SK-N-SH (cell line): Measurements from ENCODE around the gene MRPS15. TPM values are rescaled to one million over a fixed set of nuclear protein-coding genes. Genes with fewer than 3 reads are reported as not detected.

Experiments used
- CTCF ChIA-PET: fragments of 300-600, 350-600 bp; formaldehyde crosslinking; extraction: SDS; loops from one replicate; lab custom pipeline; 2021; lab: Yijun Ruan, JAX
- POLR2A ChIA-PET: fragments of 350-600 bp; sonication (Branson Sonifier 250); formaldehyde crosslinking; extraction: SDS; loops from one replicate; lab custom pipeline; 2020; ENCODE audit warnings: antibody characterized with exemption, inconsistent platforms; lab: Yijun Ruan, JAX
- DNase-seq: peaks from one replicate; pipeline ENCODE4 v3.0.0; 2012
- H2AFZ ChIP-seq: fragments of 200-600 bp; sonication (generic); 2 replicates; pipeline ENCODE4 v1.8.1; 2016; ENCODE audit warnings: antibody characterized with exemption, mild to moderate bottlenecking, low read depth
- H3F3A ChIP-seq: fragments of 200-600 bp; sonication (generic); replicated peaks from 2 replicates; pipeline ENCODE3; 2016; ENCODE audit warnings: antibody characterized with exemption, mild to moderate bottlenecking; ENCODE audit not compliant: insufficient read depth
- H3K27ac ChIP-seq, 2 experiments: fragments of 200-500 bp in 1 of 2; fragments of 200-600 bp in 1 of 2; sonication (Bioruptor generic) in 1 of 2; sonication (generic), shearing (Covaris generic) in 1 of 2; 2 replicates each; pipeline versions ENCODE4 v1.5.1 to v1.6.1; 2014 to 2016; ENCODE audit warnings: low read depth in 2 of 2, inconsistent platforms in 1 of 2, low read length in 1 of 2, mild to moderate bottlenecking in 1 of 2, mixed read lengths in 1 of 2
- H3K27me3 ChIP-seq: fragments of 200-600 bp; sonication (generic), shearing (Covaris generic); 2 replicates; pipeline ENCODE4 v1.6.1; 2016; ENCODE audit warnings: mixed run types; ENCODE audit not compliant: insufficient read depth
- H3K36me3 ChIP-seq, 2 experiments: fragments of 200-500 bp in 1 of 2; fragments of 200-600 bp in 1 of 2; sonication (Bioruptor generic) in 1 of 2; sonication (generic) in 1 of 2; replicated peaks in 1 of 2; 2 replicates each; pipeline versions ENCODE3 to v1.5.1; 2014 to 2016; ENCODE audit warnings: low read length in 1 of 2, mild to moderate bottlenecking in 1 of 2; ENCODE audit not compliant: insufficient read depth in 2 of 2, control insufficient read depth in 1 of 2
- H3K4me1 ChIP-seq, 2 experiments: fragments of 200-500 bp in 1 of 2; fragments of 200-600 bp in 1 of 2; sonication (Bioruptor generic) in 1 of 2; sonication (generic), shearing (Covaris generic) in 1 of 2; 2 replicates each; pipeline versions ENCODE4 v1.5.1 to v1.6.1; 2014 to 2016; ENCODE audit warnings: low read depth in 1 of 2, low read length in 1 of 2, mixed run types in 1 of 2; ENCODE audit not compliant: insufficient read depth in 2 of 2, control insufficient read depth in 1 of 2
- H3K4me2 ChIP-seq: fragments of 200-600 bp; sonication (generic), shearing (Covaris generic); 2 replicates; pipeline ENCODE4 v1.6.1; 2017; ENCODE audit warnings: mixed run types
- H3K4me3 ChIP-seq, 2 experiments: fragments of 200-500 bp in 1 of 2; fragments of 200-600 bp in 1 of 2; sonication (Bioruptor generic) in 1 of 2; sonication (generic), shearing (Covaris generic) in 1 of 2; 2 replicates each; pipeline versions ENCODE4 v1.5.1 to v1.8.1; 2014 to 2016; ENCODE audit warnings: low read depth in 2 of 2, inconsistent platforms in 1 of 2, low read length in 1 of 2, mild to moderate bottlenecking in 1 of 2, mixed read lengths in 1 of 2, moderate library complexity in 1 of 2
- H3K79me2 ChIP-seq: fragments of 200-600 bp; sonication (generic); 2 replicates; pipeline ENCODE4 v1.8.1; 2017; ENCODE audit warnings: mild to moderate bottlenecking; ENCODE audit not compliant: insufficient read depth
- H3K9ac ChIP-seq: fragments of 200-600 bp; sonication (generic); 2 replicates; pipeline ENCODE4 v1.6.1; 2017; ENCODE audit warnings: mixed run types
- H3K9me2 ChIP-seq: fragments of 200-600 bp; sonication (generic); 2 replicates; pipeline ENCODE4 v1.6.1; 2017; ENCODE audit warnings: mixed run types
- H3K9me3 ChIP-seq: fragments of 200-600 bp; sonication (generic); 2 replicates; pipeline ENCODE4 v1.6.1; 2017; ENCODE audit warnings: mixed run types, mild to moderate bottlenecking, moderate library complexity
- H4K20me1 ChIP-seq: fragments of 200-600 bp; sonication (generic); 2 replicates; pipeline ENCODE4 v1.6.1; 2017; ENCODE audit warnings: mild to moderate bottlenecking, mixed run types; ENCODE audit not compliant: insufficient read depth
- CHD2 ChIP-seq: fragments of 150-350 bp; IDR thresholded peaks from 2 replicates; pipeline ENCODE4 v1.6.1; 2018; ENCODE audit warnings: low read length; ENCODE audit not compliant: partially characterized antibody
- IRF3 ChIP-seq: fragments of 150-350 bp; IDR thresholded peaks from 2 replicates; pipeline ENCODE4 v1.6.1; 2016; ENCODE audit warnings: mild to moderate bottlenecking, low read depth, low read length
- JUND ChIP-seq: IDR thresholded peaks from 2 replicates; pipeline ENCODE4 v1.4.0; 2012
- MXI1 ChIP-seq: IDR thresholded peaks from 2 replicates; pipeline ENCODE4 v1.6.1; 2012; ENCODE audit warnings: mild to moderate bottlenecking, low read depth, low read length, improper control_type of control experiment
- NRF1 ChIP-seq: IDR thresholded peaks from 2 replicates; pipeline ENCODE4 v1.6.1; 2012; ENCODE audit warnings: low read depth, mild to moderate bottlenecking, low read length
- POLR2AphosphoS5 ChIP-seq: IDR thresholded peaks from 2 replicates; pipeline ENCODE4 v1.6.1; 2012; ENCODE audit warnings: low read depth, low read length
- REST ChIP-seq: IDR thresholded peaks from 2 replicates; pipeline ENCODE4 v1.6.1; 2012; ENCODE audit warnings: mild to moderate bottlenecking, low read depth, low read length, moderate library complexity
- SIN3A ChIP-seq: IDR thresholded peaks from 2 replicates; pipeline ENCODE4 v1.6.1; 2012; ENCODE audit warnings: low read depth, mild to moderate bottlenecking, low read length, moderate library complexity, borderline replicate concordance
- SMC3 ChIP-seq: IDR thresholded peaks from 2 replicates; pipeline ENCODE4 v1.6.1; 2012; ENCODE audit warnings: low read depth, low read length, improper control_type of control experiment
- ZBTB33 ChIP-seq: IDR thresholded peaks from 2 replicates; pipeline ENCODE4 v1.4.0; 2012; ENCODE audit warnings: low read depth, borderline replicate concordance
- WGBS: methylation state at CpG from one replicate; pipeline ENCODE4 v1.1.6; 2017; ENCODE audit warnings: low lambda C conversion rate; 5-methylcytosine and 5-hydroxymethylcytosine counted together
- polyA plus RNA-seq, 3 experiments: library from polyadenylated mRNA; depleted of rRNA; stranded (reverse); fragments of >200 nt; gene quantifications; 2 replicates each; pipeline ENCODE4 v1.2.3, GENCODE V29; 2012
- TF ChIP-seq, protein P1 (sequence below): IDR thresholded peaks from 2 replicates; pipeline ENCODE4 v1.4.0; 2012; ENCODE audit warnings: low read depth
- TF ChIP-seq, protein P2 (sequence below): fragments of 200-600 bp; sonication (generic); IDR thresholded peaks from 2 replicates; pipeline ENCODE4 v1.6.1; 2017; ENCODE audit warnings: antibody characterized with exemption, mild to moderate bottlenecking, moderate library complexity

MRPS15 gene
- polyA plus RNA-seq, 1 of the 3 experiments (the other 2 are of a cell fraction), result 75.1 TPM

DNA sequence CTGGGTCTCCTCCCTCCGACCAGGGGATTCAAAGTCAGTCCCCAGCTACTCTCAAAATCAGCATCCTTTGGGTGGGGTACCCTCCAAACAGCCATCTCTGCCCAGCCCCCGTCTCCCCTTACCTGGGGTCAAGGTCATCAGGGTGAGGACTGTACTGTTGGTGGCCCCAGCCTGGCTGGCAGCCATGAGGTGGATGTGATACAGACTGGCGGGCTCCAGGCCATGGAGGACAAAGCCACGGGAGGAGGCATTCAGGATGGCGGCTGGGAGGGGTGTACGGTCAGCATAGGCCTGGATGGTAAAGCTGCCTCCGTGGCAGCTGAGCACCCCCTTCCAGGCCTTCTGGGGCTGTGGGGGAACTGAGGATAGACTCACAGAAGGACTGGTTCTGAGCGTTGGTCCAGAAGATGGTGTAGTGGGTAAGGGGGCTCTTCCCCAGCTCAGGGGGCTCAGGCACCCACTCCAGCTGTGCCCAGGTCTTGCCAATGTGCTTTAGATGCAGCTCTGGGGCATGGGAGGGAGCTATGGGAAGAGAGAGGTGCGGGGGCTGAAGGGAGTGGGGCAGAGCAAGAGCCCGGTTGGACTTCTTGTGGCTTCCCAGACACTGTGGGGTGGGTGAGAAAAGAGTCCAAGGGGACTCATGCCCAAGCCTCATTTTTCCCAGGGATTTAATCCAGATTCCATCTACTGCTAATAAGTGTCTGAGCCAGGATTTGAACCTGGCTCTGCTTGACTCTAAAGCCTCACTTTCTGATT lies 3.7 kb upstream of the MRPS15 start:
- H3K36me3 ChIP-seq, result no peaks in the 10 kb centered on the region
- POLR2A ChIA-PET, result no interaction called here
- no peak overlapping the region for H3K9ac ChIP-seq
- peaks cover 0 to 10% of the 10 kb centered on the region in 2 experiments; a peak in 2 of 4 replicates for H3K4me1 ChIP-seq
- TF ChIP-seq REST (no peak), SIN3A (no peak), POLR2AphosphoS5 (no peak), JUND (no peak), MXI1 (no peak), NRF1 (no peak), SMC3 (no peak), CHD2 (no peak), ZBTB33 (no peak), IRF3 (no peak)
- TF ChIP-seq, protein P1, sequence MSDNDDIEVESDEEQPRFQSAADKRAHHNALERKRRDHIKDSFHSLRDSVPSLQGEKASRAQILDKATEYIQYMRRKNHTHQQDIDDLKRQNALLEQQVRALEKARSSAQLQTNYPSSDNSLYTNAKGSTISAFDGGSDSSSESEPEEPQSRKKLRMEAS, result no peak
- TF ChIP-seq, protein P2, sequence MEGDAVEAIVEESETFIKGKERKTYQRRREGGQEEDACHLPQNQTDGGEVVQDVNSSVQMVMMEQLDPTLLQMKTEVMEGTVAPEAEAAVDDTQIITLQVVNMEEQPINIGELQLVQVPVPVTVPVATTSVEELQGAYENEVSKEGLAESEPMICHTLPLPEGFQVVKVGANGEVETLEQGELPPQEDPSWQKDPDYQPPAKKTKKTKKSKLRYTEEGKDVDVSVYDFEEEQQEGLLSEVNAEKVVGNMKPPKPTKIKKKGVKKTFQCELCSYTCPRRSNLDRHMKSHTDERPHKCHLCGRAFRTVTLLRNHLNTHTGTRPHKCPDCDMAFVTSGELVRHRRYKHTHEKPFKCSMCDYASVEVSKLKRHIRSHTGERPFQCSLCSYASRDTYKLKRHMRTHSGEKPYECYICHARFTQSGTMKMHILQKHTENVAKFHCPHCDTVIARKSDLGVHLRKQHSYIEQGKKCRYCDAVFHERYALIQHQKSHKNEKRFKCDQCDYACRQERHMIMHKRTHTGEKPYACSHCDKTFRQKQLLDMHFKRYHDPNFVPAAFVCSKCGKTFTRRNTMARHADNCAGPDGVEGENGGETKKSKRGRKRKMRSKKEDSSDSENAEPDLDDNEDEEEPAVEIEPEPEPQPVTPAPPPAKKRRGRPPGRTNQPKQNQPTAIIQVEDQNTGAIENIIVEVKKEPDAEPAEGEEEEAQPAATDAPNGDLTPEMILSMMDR, result no peak
- TF ChIP-seq, all 33 proteins: peak for 0
- H3F3A ChIP-seq, result peaks cover 3% of the 10 kb centered on the region
- H3K9me2 ChIP-seq, result no peaks in the 10 kb centered on the region
- CTCF ChIA-PET, result interaction anchor here (1.4 kb wide), 1 partner anchor 49 kb away, joined by 5 read pairs; no protein-coding TSS in a partner anchor
- no peak overlapping the region for H2AFZ ChIP-seq
- H3K27me3 ChIP-seq, result no peaks in the 10 kb centered on the region
- no peak overlapping the region for H3K27ac ChIP-seq
- no peak overlapping the region for H3K4me3 ChIP-seq
- no peaks in the 10 kb centered on the region for H3K9me3 ChIP-seq
- no peak for DNase-seq
- no peaks in the 10 kb centered on the region for H4K20me1 ChIP-seq
- H3K4me2 ChIP-seq, result no peak overlapping the region
- WGBS, result 86% methylated on average over 7 of the region's 10 CpGs
- peaks cover 13% of the 10 kb centered on the region for H3K79me2 ChIP-seq
